SK-N-SH (cell line): Measurements from ENCODE around the gene TRIP10. TPM values are rescaled to one million over a fixed set of nuclear protein-coding genes. Genes with fewer than 3 reads are reported as not detected.

Experiments
- CTCF ChIA-PET: fragments of 300-600, 350-600 bp; formaldehyde crosslinking; extraction: SDS; loops from one replicate; lab custom pipeline; 2021; lab: Yijun Ruan, JAX
- POLR2A ChIA-PET: fragments of 350-600 bp; sonication (Branson Sonifier 250); formaldehyde crosslinking; extraction: SDS; loops from one replicate; lab custom pipeline; 2020; ENCODE audit warnings: antibody characterized with exemption, inconsistent platforms; lab: Yijun Ruan, JAX
- DNase-seq: peaks from one replicate; pipeline ENCODE4 v3.0.0; 2012
- H2AFZ ChIP-seq: fragments of 200-600 bp; sonication (generic); 2 replicates; pipeline ENCODE4 v1.8.1; 2016; ENCODE audit warnings: antibody characterized with exemption, mild to moderate bottlenecking, low read depth
- H3F3A ChIP-seq: fragments of 200-600 bp; sonication (generic); replicated peaks from 2 replicates; pipeline ENCODE3; 2016; ENCODE audit warnings: antibody characterized with exemption, mild to moderate bottlenecking; ENCODE audit not compliant: insufficient read depth
- H3K27ac ChIP-seq, 2 experiments: fragments of 200-500 bp in 1 of 2; fragments of 200-600 bp in 1 of 2; sonication (Bioruptor generic) in 1 of 2; sonication (generic), shearing (Covaris generic) in 1 of 2; 2 replicates each; pipeline versions ENCODE4 v1.5.1 to v1.6.1; 2014 to 2016; ENCODE audit warnings: low read depth in 2 of 2, inconsistent platforms in 1 of 2, low read length in 1 of 2, mild to moderate bottlenecking in 1 of 2, mixed read lengths in 1 of 2
- H3K27me3 ChIP-seq: fragments of 200-600 bp; sonication (generic), shearing (Covaris generic); 2 replicates; pipeline ENCODE4 v1.6.1; 2016; ENCODE audit warnings: mixed run types; ENCODE audit not compliant: insufficient read depth
- H3K36me3 ChIP-seq, 2 experiments: fragments of 200-500 bp in 1 of 2; fragments of 200-600 bp in 1 of 2; sonication (Bioruptor generic) in 1 of 2; sonication (generic) in 1 of 2; replicated peaks in 1 of 2; 2 replicates each; pipeline versions ENCODE3 to v1.5.1; 2014 to 2016; ENCODE audit warnings: low read length in 1 of 2, mild to moderate bottlenecking in 1 of 2; ENCODE audit not compliant: insufficient read depth in 2 of 2, control insufficient read depth in 1 of 2
- H3K4me1 ChIP-seq, 2 experiments: fragments of 200-500 bp in 1 of 2; fragments of 200-600 bp in 1 of 2; sonication (Bioruptor generic) in 1 of 2; sonication (generic), shearing (Covaris generic) in 1 of 2; 2 replicates each; pipeline versions ENCODE4 v1.5.1 to v1.6.1; 2014 to 2016; ENCODE audit warnings: low read depth in 1 of 2, low read length in 1 of 2, mixed run types in 1 of 2; ENCODE audit not compliant: insufficient read depth in 2 of 2, control insufficient read depth in 1 of 2
- H3K4me2 ChIP-seq: fragments of 200-600 bp; sonication (generic), shearing (Covaris generic); 2 replicates; pipeline ENCODE4 v1.6.1; 2017; ENCODE audit warnings: mixed run types
- H3K4me3 ChIP-seq, 2 experiments: fragments of 200-500 bp in 1 of 2; fragments of 200-600 bp in 1 of 2; sonication (Bioruptor generic) in 1 of 2; sonication (generic), shearing (Covaris generic) in 1 of 2; 2 replicates each; pipeline versions ENCODE4 v1.5.1 to v1.8.1; 2014 to 2016; ENCODE audit warnings: low read depth in 2 of 2, inconsistent platforms in 1 of 2, low read length in 1 of 2, mild to moderate bottlenecking in 1 of 2, mixed read lengths in 1 of 2, moderate library complexity in 1 of 2
- H3K79me2 ChIP-seq: fragments of 200-600 bp; sonication (generic); 2 replicates; pipeline ENCODE4 v1.8.1; 2017; ENCODE audit warnings: mild to moderate bottlenecking; ENCODE audit not compliant: insufficient read depth
- H3K9ac ChIP-seq: fragments of 200-600 bp; sonication (generic); 2 replicates; pipeline ENCODE4 v1.6.1; 2017; ENCODE audit warnings: mixed run types
- H3K9me2 ChIP-seq: fragments of 200-600 bp; sonication (generic); 2 replicates; pipeline ENCODE4 v1.6.1; 2017; ENCODE audit warnings: mixed run types
- H3K9me3 ChIP-seq: fragments of 200-600 bp; sonication (generic); 2 replicates; pipeline ENCODE4 v1.6.1; 2017; ENCODE audit warnings: mixed run types, mild to moderate bottlenecking, moderate library complexity
- H4K20me1 ChIP-seq: fragments of 200-600 bp; sonication (generic); 2 replicates; pipeline ENCODE4 v1.6.1; 2017; ENCODE audit warnings: mild to moderate bottlenecking, mixed run types; ENCODE audit not compliant: insufficient read depth
- CHD2 ChIP-seq: fragments of 150-350 bp; IDR thresholded peaks from 2 replicates; pipeline ENCODE4 v1.6.1; 2018; ENCODE audit warnings: low read length; ENCODE audit not compliant: partially characterized antibody
- FOSL2 ChIP-seq: IDR thresholded peaks from 2 replicates; pipeline ENCODE4 v1.4.0; 2012; ENCODE audit warnings: low read depth, mild to moderate bottlenecking, moderate library complexity, borderline replicate concordance
- FOXJ3 ChIP-seq: sonication (generic); formaldehyde crosslinking; IDR thresholded peaks from 2 replicates; pipeline ENCODE4 v1.5.1; 2020; ENCODE audit warnings: mild to moderate bottlenecking, missing genetic modification reagents
- FOXM1 ChIP-seq: IDR thresholded peaks from 2 replicates; pipeline ENCODE4 v1.4.0; 2012; ENCODE audit warnings: low read depth, mild to moderate bottlenecking
- GABPA ChIP-seq: IDR thresholded peaks from 2 replicates; pipeline ENCODE4 v1.4.0; 2012; ENCODE audit warnings: low read depth, mild to moderate bottlenecking
- JUND ChIP-seq: IDR thresholded peaks from 2 replicates; pipeline ENCODE4 v1.4.0; 2012
- MEF2A ChIP-seq: IDR thresholded peaks from 2 replicates; pipeline ENCODE4 v1.4.0; 2012; ENCODE audit warnings: low read depth, borderline replicate concordance
- NRF1 ChIP-seq: IDR thresholded peaks from 2 replicates; pipeline ENCODE4 v1.6.1; 2012; ENCODE audit warnings: low read depth, mild to moderate bottlenecking, low read length
- POLR2AphosphoS5 ChIP-seq: IDR thresholded peaks from 2 replicates; pipeline ENCODE4 v1.6.1; 2012; ENCODE audit warnings: low read depth, low read length
- RFX5 ChIP-seq: IDR thresholded peaks from 2 replicates; pipeline ENCODE4 v1.6.1; 2012; ENCODE audit warnings: mild to moderate bottlenecking, improper control_type of control experiment, low read length
- SMC3 ChIP-seq: IDR thresholded peaks from 2 replicates; pipeline ENCODE4 v1.6.1; 2012; ENCODE audit warnings: low read depth, low read length, improper control_type of control experiment
- TAF1 ChIP-seq: IDR thresholded peaks from 2 replicates; pipeline ENCODE4 v1.6.1; 2012; ENCODE audit warnings: low read depth, mild to moderate bottlenecking, low read length, moderate library complexity, borderline replicate concordance
- TCF12 ChIP-seq: IDR thresholded peaks from 2 replicates; pipeline ENCODE4 v1.4.0; 2012
- WGBS: methylation state at CpG from one replicate; pipeline ENCODE4 v1.1.6; 2017; ENCODE audit warnings: low lambda C conversion rate; 5-methylcytosine and 5-hydroxymethylcytosine counted together
- polyA plus RNA-seq, 3 experiments: library from polyadenylated mRNA; depleted of rRNA; stranded (reverse); fragments of >200 nt; gene quantifications; 2 replicates each; pipeline ENCODE4 v1.2.3, GENCODE V29; 2012
- TF ChIP-seq, protein P1 (sequence below): fragments of 200-600 bp; sonication (generic); IDR thresholded peaks from 2 replicates; pipeline ENCODE4 v1.6.1; 2017; ENCODE audit warnings: antibody characterized with exemption, mild to moderate bottlenecking, moderate library complexity
- TF ChIP-seq, protein P2 (sequence below): IDR thresholded peaks from 2 replicates; pipeline ENCODE4 v1.4.0; 2012; ENCODE audit warnings: low read depth, borderline replicate concordance
- TF ChIP-seq, protein P3 (sequence below): IDR thresholded peaks from 2 replicates; pipeline ENCODE4 v1.4.0; 2012; ENCODE audit warnings: low read depth
- TF ChIP-seq, protein P4 (sequence below): fragments of 150-350 bp; IDR thresholded peaks from 2 replicates; pipeline ENCODE4 v1.6.1; 2016; ENCODE audit warnings: mild to moderate bottlenecking, low read depth, low read length
- TF ChIP-seq, protein P5 (sequence below): fragments of 150-350 bp; IDR thresholded peaks from 2 replicates; pipeline ENCODE4 v1.6.1; 2017; ENCODE audit warnings: antibody characterized with exemption, low read length, low read depth, borderline replicate concordance

The TRIP10 gene
- polyA plus RNA-seq, 1 of the 3 experiments (the other 2 are of a cell fraction): 42.9 TPM

DNA sequence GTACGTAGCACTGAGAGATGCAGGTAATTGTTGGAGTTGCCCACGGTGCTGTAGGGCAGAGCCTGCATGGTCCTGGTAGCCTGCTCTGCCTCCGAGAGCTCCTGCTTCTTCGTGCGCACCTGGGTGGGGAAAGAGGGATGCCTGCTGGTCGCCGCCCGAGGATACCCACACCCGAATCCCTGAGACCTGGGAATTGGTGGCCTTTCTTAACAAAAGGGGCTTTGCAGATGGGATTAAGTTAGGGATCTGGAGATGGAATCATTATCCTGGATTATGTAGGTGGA, 28.5 kb upstream of the TRIP10 start:
- Histone ChIP-seq H3K36me3 (no peaks in the 10 kb centered on the region), H3K9ac (no peak overlapping the region), H3K4me2 (no peak overlapping the region), H3K4me3 (no peak overlapping the region), H4K20me1 (no peaks in the 10 kb centered on the region)
- no peak for TF ChIP-seq GABPA
- TF ChIP-seq, protein P1, sequence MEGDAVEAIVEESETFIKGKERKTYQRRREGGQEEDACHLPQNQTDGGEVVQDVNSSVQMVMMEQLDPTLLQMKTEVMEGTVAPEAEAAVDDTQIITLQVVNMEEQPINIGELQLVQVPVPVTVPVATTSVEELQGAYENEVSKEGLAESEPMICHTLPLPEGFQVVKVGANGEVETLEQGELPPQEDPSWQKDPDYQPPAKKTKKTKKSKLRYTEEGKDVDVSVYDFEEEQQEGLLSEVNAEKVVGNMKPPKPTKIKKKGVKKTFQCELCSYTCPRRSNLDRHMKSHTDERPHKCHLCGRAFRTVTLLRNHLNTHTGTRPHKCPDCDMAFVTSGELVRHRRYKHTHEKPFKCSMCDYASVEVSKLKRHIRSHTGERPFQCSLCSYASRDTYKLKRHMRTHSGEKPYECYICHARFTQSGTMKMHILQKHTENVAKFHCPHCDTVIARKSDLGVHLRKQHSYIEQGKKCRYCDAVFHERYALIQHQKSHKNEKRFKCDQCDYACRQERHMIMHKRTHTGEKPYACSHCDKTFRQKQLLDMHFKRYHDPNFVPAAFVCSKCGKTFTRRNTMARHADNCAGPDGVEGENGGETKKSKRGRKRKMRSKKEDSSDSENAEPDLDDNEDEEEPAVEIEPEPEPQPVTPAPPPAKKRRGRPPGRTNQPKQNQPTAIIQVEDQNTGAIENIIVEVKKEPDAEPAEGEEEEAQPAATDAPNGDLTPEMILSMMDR: no peak
- TF ChIP-seq, protein P2, sequence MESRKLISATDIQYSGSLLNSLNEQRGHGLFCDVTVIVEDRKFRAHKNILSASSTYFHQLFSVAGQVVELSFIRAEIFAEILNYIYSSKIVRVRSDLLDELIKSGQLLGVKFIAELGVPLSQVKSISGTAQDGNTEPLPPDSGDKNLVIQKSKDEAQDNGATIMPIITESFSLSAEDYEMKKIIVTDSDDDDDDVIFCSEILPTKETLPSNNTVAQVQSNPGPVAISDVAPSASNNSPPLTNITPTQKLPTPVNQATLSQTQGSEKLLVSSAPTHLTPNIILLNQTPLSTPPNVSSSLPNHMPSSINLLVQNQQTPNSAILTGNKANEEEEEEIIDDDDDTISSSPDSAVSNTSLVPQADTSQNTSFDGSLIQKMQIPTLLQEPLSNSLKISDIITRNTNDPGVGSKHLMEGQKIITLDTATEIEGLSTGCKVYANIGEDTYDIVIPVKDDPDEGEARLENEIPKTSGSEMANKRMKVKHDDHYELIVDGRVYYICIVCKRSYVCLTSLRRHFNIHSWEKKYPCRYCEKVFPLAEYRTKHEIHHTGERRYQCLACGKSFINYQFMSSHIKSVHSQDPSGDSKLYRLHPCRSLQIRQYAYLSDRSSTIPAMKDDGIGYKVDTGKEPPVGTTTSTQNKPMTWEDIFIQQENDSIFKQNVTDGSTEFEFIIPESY: no peak
- no peak for TF ChIP-seq FOXJ3
- TF ChIP-seq CHD2: no peak
- TF ChIP-seq, protein P3, sequence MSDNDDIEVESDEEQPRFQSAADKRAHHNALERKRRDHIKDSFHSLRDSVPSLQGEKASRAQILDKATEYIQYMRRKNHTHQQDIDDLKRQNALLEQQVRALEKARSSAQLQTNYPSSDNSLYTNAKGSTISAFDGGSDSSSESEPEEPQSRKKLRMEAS: no peak
- TF ChIP-seq NRF1: no peak
- TF ChIP-seq FOXM1: no peak
- no peak for TF ChIP-seq JUND
- TF ChIP-seq TAF1: no peak
- TF ChIP-seq RFX5: no peak
- no peak for TF ChIP-seq POLR2AphosphoS5
- TF ChIP-seq TCF12: no peak
- no peak for TF ChIP-seq SMC3
- TF ChIP-seq, protein P4, sequence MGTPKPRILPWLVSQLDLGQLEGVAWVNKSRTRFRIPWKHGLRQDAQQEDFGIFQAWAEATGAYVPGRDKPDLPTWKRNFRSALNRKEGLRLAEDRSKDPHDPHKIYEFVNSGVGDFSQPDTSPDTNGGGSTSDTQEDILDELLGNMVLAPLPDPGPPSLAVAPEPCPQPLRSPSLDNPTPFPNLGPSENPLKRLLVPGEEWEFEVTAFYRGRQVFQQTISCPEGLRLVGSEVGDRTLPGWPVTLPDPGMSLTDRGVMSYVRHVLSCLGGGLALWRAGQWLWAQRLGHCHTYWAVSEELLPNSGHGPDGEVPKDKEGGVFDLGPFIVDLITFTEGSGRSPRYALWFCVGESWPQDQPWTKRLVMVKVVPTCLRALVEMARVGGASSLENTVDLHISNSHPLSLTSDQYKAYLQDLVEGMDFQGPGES: no peak
- TF ChIP-seq, all 33 proteins: peak for 0
- POLR2A ChIA-PET: no interaction called here
- CTCF ChIA-PET: no interaction called here
- H2AFZ ChIP-seq: no peak overlapping the region
- H3F3A ChIP-seq: no peaks in the 10 kb centered on the region
- no peaks in the 10 kb centered on the region for H3K9me3 ChIP-seq
- no peaks in the 10 kb centered on the region for H3K9me2 ChIP-seq
- H3K27me3 ChIP-seq: peaks cover 33% of the 10 kb centered on the region
- no peaks in the 10 kb centered on the region for H3K79me2 ChIP-seq
- 59% methylated on average over 9 of the region's 9 CpGs for WGBS
- DNase-seq: no peak
- no peaks in the 10 kb centered on the region for H3K4me1 ChIP-seq
- no peak overlapping the region for H3K27ac ChIP-seq

DNA sequence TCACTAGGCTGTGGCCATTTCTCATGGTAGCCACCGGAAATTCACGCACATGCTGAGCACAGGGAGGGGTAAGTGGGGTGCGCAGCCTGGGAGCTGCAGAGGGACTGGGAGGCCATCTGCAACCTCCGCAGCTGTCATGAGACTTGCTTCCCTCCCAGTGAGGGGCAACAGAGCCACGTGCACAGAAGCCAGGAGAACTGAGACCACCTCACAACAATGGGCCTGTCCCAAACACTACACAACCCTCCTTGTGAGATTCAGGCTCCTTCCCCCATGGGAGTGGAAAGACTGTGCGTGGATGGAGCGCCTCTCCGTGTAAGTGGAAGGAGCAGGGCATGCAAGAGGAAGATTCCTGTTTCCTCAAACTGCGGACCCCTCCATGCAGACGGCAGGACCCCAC, 27.9 kb upstream of the TRIP10 start:
- Histone ChIP-seq H3K27me3 (peaks cover 33% of the 10 kb centered on the region), H2AFZ (no peak overlapping the region), H3K4me2 (no peak overlapping the region), H3K4me3 (no peak overlapping the region), H3K36me3 (no peaks in the 10 kb centered on the region), H3F3A (peaks cover 6% of the 10 kb centered on the region), H3K9me3 (no peaks in the 10 kb centered on the region), H4K20me1 (no peaks in the 10 kb centered on the region), H3K27ac (no peak overlapping the region), H3K9me2 (no peaks in the 10 kb centered on the region), H3K9ac (no peak overlapping the region), H3K79me2 (no peaks in the 10 kb centered on the region), H3K4me1 (no peaks in the 10 kb centered on the region)
- TF ChIP-seq FOXJ3 (no peak), FOXM1 (no peak), SMC3 (no peak), MEF2A (no peak), FOSL2 (no peak), NRF1 (no peak)
- TF ChIP-seq, protein P5, sequence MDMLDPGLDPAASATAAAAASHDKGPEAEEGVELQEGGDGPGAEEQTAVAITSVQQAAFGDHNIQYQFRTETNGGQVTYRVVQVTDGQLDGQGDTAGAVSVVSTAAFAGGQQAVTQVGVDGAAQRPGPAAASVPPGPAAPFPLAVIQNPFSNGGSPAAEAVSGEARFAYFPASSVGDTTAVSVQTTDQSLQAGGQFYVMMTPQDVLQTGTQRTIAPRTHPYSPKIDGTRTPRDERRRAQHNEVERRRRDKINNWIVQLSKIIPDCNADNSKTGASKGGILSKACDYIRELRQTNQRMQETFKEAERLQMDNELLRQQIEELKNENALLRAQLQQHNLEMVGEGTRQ: no peak
- 51% methylated on average over 10 of the region's 10 CpGs for WGBS
- ChIA-PET CTCF (no interaction called here), POLR2A (no interaction called here)
- no peak for DNase-seq
